GM18951 (cell line): ENCODE measurements around the gene WDHD1.
"Not testable (repeated sequence)": the region's sequence is repeated elsewhere in the genome, so short reads cannot be mapped to it uniquely, and the experiment has no call there.

Experiments used
- POLR2A ChIP-seq: IDR thresholded peaks from 4 replicates; pipeline ENCODE4 v1.6.1; 2011; ENCODE audit warnings: mild to moderate bottlenecking; ENCODE audit not compliant: insufficient read length, insufficient read depth; ENCODE audit errors: extremely low read depth
- in situ Hi-C: fragments of 300-500 bp; cut with MboI; formaldehyde crosslinking; loops from one replicate; pipeline ENCODE4 v1.12.0; 2022; ENCODE audit warnings: low sequenced_read_pairs, mixed read lengths, inconsistent platforms; ENCODE audit not compliant: unreplicated experiment

WDHD1 gene

GRCh38 chr14:55026441-55026792 lies 482 bp downstream of the WDHD1 start:
- in situ Hi-C loops = no loop called here
- no peak for TF ChIP-seq POLR2A

GRCh38 chr14:55025948-55026347 lies 951 bp downstream of the WDHD1 start:
- TF ChIP-seq POLR2A = no peak
- in situ Hi-C loops = no loop called here

- in situ Hi-C loops = not testable (repeated sequence)
Measured at GRCh38 chr14:55024365-55024764, 2.5 kb downstream of the WDHD1 start.

- in situ Hi-C loops = no loop called here
- TF ChIP-seq POLR2A = no peak
Measured at GRCh38 chr14:55019968-55020554, 6.8 kb downstream of the WDHD1 start.

GRCh38 chr14:55015006-55015405 lies 11.9 kb downstream of the WDHD1 start:
- in situ Hi-C loops = no loop called here
- TF ChIP-seq POLR2A = no peak

- in situ Hi-C loops = no loop called here
- no peak for TF ChIP-seq POLR2A
Measured at GRCh38 chr14:55005071-55005470, 21.8 kb downstream of the WDHD1 start.

GRCh38 chr14:55000381-55000780 lies 26.5 kb downstream of the WDHD1 start:
- TF ChIP-seq POLR2A = no peak
- in situ Hi-C loops = no loop called here

- TF ChIP-seq POLR2A = no peak
- in situ Hi-C loops = no loop called here
Measured at GRCh38 chr14:54985156-54985555, 41.7 kb downstream of the WDHD1 start.

GRCh38 chr14:54981698-54982097 lies 45.2 kb downstream of the WDHD1 start:
- TF ChIP-seq POLR2A = no peak
- in situ Hi-C loops = no loop called here

- in situ Hi-C loops = no loop called here
- TF ChIP-seq POLR2A = no peak
Measured at GRCh38 chr14:54979039-54979438, 47.9 kb downstream of the WDHD1 start.

GRCh38 chr14:54976316-54976715 lies 50.6 kb downstream of the WDHD1 start:
- TF ChIP-seq POLR2A = no peak
- in situ Hi-C loops = no loop called here

- no peak for TF ChIP-seq POLR2A
- in situ Hi-C loops = no loop called here
Measured at GRCh38 chr14:54975856-54976255, 51.0 kb downstream of the WDHD1 start.

GRCh38 chr14:54974788-54975414 lies 52.0 kb downstream of the WDHD1 start:
- no peak for TF ChIP-seq POLR2A
- in situ Hi-C loops = no loop called here

- TF ChIP-seq POLR2A = no peak
- in situ Hi-C loops = no loop called here
Measured at GRCh38 chr14:54967496-54967895, 59.4 kb downstream of the WDHD1 start.

GRCh38 chr14:54955143-54955542 lies 71.8 kb downstream of the WDHD1 start:
- no peak for TF ChIP-seq POLR2A
- in situ Hi-C loops = no loop called here

- in situ Hi-C loops = not testable (repeated sequence)
Measured at GRCh38 chr14:54953609-54954008, 73.3 kb downstream of the WDHD1 start.

GRCh38 chr14:54952803-54953202 lies 74.1 kb downstream of the WDHD1 start:
- in situ Hi-C loops = not testable (repeated sequence)
